ENCODE results near the gene LLGL2.
A peak's percentile ranks its signal among the peaks of the same experiment; 100 is the strongest.

Gene LLGL2

DNA sequence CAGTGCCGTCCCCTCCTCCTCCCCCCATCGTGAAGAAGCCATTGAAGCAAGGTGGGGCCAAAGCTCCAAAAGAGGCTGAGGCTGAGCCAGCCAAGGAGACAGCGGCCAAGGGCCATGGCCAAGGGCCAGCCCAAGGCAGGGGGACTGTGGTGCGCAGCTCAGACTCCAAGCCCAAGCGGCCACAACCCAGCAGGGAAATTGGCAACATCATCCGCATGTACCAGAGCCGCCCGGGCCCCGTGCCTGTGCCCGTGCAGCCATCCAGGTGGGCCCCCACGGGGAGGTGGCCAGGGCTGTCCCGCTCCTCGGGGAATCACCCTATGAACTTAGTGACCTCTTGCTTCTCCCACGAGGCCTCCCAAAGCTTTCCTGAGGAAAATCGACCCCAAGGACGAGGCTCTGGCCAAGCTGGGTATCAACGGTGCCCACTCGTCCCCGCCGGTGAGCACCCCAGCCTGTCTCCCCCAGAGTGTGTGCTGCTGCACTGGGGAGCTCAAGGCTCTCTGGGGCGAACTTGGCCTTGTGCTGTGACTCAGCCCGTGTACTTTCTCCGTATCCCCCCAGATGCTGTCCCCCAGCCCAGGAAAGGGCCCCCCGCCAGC, 91.1 kb downstream of the LLGL2 start:
- no peak for DNase-seq

- no peak for DNase-seq
Observed at GRCh38 chr17:75617218-75617617, 91.7 kb downstream of the LLGL2 start.

GRCh38 chr17:75617675-75618074, 92.2 kb downstream of the LLGL2 start:
- no peak for DNase-seq

DNA sequence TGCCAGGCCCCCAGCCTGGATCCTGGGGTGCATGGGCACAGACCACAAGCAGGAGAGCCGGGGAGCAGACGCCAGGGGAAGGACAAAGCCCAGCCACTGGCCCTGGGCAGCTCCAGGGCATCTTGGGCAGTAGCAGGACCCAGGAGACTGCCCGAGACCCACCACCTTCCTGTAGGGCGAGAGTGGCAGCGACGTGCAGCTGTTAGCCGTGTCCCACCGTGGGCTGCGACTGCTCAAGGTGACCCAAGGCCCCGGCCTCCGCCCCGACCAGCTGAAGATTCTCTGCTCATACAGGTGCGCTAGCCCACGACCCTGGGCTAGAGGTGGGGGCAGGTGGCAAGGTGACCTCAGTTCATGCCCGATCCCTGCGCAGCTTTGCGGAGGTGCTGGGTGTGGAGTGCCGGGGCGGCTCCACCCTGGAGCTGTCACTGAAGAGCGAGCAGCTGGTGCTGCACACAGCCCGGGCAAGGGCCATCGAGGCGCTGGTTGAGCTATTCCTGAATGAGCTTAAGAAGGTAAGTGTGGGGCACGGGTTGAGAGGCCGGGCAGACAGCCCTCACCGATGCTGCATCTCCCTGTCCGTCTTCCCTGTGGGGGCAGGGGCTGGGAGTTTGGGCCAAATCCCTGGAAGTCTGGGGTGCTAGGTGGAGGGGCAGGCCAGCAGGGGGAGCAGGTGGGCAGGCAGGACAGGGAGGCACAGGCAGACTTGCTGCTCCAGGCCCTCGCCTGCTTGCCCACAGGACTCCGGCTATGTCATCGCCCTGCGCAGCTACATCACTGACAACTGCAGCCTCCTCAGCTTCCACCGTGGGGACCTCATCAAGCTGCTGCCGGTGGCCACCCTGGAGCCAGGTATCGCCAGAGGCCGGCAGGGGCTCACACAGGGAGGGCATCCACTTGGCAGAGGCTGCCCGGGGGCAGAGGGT, 94.3 kb downstream of the LLGL2 start:
- peak; percentile 9 for DNase-seq

- no peak for DNase-seq
Observed at GRCh38 chr17:75621489-75621888, 96.0 kb downstream of the LLGL2 start.

DNA sequence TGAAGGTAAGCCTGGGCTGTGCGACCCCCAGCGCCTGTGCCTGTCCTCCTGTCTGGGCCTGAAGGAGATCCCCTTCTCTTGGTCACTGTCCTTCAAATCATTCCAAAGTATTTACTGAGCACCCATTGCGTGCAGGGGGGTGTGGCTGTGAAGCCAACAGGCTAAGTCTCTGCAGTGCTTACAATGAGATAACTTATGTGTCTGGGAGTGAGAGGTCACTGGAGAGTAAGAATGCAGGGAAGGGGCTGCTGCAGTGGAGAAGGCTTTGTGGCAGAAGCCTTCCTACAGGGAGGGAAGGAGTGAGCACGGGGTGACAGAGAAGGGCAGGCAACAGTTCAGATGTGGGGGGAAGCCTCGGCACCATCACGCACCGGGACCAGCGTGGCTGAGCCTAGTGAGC, 96.6 kb downstream of the LLGL2 start:
- DNase-seq = no peak

DNA sequence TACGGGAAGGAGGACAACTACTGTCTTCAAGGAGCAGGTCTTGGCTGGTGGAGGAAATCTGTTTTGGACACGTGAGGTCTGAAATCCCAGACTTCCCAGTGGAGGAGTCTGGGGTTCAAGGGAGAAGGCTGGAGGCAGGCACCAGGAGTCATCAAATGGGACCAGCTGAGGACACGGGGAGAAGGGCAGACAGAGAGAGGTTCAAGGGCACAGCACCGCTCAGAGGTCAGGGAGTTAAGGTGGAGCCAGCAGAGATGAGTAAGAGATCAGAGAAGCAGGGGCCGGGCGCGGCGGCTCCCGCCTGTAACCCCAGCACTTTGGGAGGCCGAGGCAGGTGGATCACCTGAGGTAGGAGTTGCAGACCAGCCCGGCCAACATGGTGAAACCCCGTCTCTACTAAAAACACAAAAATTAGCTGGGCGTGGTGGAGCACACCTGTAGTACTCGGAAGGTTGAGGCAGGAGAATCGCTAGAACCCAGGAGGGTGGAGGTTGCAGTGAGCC, 97.3 kb downstream of the LLGL2 start:
- DNase-seq = no peak

GRCh38 chr17:75623386-75623785, 97.9 kb downstream of the LLGL2 start:
- DNase-seq = no peak

DNA sequence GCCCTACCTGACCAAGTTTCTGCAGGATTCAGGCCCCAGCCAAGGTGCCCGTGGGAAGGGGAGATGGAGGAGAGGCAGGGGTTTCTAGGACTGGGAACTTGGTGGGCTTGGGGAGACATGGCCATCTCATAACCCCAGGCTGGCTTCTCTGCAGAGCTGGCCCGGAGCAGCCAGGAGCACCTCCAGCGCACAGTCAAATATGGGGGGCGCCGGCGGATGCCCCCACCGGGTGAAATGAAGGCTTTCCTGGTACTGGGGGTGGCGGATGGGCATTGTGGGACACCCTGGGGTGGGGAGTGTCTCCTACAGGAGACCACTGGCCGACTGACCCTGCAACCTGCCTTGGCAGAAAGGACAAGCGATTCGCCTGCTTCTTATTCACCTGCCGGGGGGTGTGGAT, 98.5 kb downstream of the LLGL2 start:
- no peak for DNase-seq
